ENCODE data around the gene CTTN.

CTTN gene

DNA sequence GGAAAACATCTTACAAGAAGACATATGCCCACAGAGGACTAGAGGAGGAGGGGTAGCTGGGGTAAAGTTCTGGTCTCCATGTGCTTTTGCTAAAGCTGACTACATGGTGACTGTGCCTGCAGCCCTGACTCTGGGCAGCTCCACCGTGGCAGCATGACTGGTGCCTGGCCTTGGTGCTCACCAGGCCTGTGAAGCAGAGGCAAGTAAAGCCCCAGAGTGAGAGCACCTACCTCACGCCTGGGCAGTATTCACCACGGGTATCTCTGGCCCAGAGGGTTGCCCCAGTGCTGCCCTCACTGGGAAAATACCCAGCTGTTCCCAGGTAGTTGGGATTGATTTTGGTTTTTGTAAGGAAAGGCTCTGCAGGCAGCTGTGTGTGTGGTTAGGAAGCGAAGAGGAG is 78.3 kb downstream of the CTTN start:
- no peak for TF ChIP-seq TAF1 (IDR thresholded peaks at IDR 0.05; ENCODE audit: borderline replicate concordance, insufficient read depth, low read length)

DNA sequence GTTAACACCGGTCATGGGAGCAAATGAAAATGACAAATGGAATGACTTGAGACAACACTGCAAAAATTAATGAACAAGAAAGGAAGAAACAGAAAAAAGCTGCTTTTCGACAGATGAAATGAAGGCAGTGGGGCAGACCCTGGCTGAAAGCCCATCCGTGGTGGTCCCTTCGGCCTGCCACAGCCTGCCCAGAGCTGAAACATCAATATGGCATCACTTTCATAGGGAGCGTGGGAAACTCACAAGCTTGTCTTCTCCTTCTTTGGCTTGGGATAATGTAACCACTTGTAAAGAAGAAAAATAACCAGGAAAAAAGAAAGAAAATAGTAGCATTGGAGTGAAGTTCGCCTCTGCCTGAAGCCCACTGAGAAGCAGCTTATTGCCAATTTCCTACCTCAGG is 78.8 kb downstream of the CTTN start:
- TF ChIP-seq FOXP2 (optimal IDR thresholded peaks at IDR 0.05; ENCODE audit: borderline replicate concordance, extremely low read depth, extremely low read length, insufficient read depth) = no peak
- no peak for TF ChIP-seq TAF1 (IDR thresholded peaks at IDR 0.05; ENCODE audit: borderline replicate concordance, insufficient read depth, low read length)
- no peak for TF ChIP-seq SIN3A (IDR thresholded peaks at IDR 0.05; ENCODE audit: borderline replicate concordance, insufficient read depth, low read length)
- TF ChIP-seq POLR2AphosphoS5 (IDR thresholded peaks at IDR 0.05; ENCODE audit: low read depth, low read length) = no peak
- TF ChIP-seq, protein P1, sequence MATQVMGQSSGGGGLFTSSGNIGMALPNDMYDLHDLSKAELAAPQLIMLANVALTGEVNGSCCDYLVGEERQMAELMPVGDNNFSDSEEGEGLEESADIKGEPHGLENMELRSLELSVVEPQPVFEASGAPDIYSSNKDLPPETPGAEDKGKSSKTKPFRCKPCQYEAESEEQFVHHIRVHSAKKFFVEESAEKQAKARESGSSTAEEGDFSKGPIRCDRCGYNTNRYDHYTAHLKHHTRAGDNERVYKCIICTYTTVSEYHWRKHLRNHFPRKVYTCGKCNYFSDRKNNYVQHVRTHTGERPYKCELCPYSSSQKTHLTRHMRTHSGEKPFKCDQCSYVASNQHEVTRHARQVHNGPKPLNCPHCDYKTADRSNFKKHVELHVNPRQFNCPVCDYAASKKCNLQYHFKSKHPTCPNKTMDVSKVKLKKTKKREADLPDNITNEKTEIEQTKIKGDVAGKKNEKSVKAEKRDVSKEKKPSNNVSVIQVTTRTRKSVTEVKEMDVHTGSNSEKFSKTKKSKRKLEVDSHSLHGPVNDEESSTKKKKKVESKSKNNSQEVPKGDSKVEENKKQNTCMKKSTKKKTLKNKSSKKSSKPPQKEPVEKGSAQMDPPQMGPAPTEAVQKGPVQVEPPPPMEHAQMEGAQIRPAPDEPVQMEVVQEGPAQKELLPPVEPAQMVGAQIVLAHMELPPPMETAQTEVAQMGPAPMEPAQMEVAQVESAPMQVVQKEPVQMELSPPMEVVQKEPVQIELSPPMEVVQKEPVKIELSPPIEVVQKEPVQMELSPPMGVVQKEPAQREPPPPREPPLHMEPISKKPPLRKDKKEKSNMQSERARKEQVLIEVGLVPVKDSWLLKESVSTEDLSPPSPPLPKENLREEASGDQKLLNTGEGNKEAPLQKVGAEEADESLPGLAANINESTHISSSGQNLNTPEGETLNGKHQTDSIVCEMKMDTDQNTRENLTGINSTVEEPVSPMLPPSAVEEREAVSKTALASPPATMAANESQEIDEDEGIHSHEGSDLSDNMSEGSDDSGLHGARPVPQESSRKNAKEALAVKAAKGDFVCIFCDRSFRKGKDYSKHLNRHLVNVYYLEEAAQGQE (IDR thresholded peaks at IDR 0.05; ENCODE audit: insufficient read depth in 1 of 2, low read depth in 2 of 2, low read length in 2 of 2) = no peak

DNA sequence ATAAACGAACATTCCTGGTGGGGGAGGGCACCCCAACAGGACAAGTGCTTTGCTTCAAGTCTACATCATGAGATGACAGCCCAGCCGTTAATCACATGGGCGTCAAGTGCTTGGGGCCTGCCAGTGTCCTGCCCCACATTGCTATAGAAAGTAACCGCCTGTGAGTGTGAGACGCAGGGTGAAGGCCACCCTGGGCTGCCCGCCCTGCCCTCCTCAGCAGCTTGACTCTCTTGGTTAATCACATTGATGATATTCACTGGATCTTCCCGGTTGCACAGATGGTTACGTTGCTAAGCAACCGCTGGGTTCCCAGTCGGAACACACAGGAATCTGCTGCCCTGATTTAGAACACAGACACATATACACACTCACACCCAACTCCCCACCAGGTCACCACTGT is 79.3 kb downstream of the CTTN start:
- no peak for TF ChIP-seq SIN3A (IDR thresholded peaks at IDR 0.05; ENCODE audit: borderline replicate concordance, insufficient read depth, low read length)
- no peak for TF ChIP-seq FOXP2 (optimal IDR thresholded peaks at IDR 0.05; ENCODE audit: borderline replicate concordance, extremely low read depth, extremely low read length, insufficient read depth)
- no peak for TF ChIP-seq TAF1 (IDR thresholded peaks at IDR 0.05; ENCODE audit: borderline replicate concordance, insufficient read depth, low read length)
- no peak for TF ChIP-seq POLR2AphosphoS5 (IDR thresholded peaks at IDR 0.05; ENCODE audit: low read depth, low read length)
- TF ChIP-seq, protein P1 (IDR thresholded peaks at IDR 0.05; ENCODE audit: insufficient read depth in 1 of 2, low read depth in 2 of 2, low read length in 2 of 2) = no peak

DNA sequence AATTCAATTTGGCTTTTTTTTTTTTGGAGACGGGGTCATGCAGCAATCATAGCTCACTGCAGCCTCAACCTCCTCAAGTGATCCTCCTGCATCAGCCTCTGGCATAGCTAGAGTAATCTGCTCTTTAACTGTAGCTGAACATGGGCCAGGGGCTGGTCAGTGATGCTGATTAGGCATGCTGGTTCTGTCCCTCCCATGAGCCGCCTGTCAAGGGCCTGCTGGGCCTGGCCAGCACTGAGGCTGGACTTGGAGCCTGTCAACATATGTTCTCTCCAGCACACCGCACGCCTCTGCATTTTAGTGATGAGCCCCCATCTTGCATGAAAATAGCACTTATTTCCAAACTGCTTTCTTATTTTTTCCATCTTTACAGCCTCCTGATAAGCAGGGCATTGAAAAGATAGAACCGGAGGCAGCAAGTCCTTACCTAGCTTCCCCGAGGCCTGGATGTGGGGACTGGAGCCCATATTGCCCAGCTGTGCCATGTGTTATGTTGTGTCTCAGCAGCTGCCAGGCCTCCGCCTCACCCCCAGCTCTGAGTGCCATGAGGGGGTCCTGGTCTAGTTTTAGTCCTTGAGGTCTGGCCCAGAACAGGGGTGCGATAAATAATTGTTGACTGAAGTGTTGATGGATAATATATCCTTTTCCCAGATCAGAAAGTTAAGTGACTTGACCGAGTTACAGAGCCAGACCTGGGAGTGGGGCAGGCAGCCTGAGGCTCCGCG is 80.0 kb downstream of the CTTN start:
- no peak for TF ChIP-seq POLR2AphosphoS5 (IDR thresholded peaks at IDR 0.05; ENCODE audit: low read depth, low read length)
- TF ChIP-seq, protein P1 (IDR thresholded peaks at IDR 0.05; ENCODE audit: insufficient read depth in 1 of 2, low read depth in 2 of 2, low read length in 2 of 2) = no peak
- no peak for TF ChIP-seq TAF1 (IDR thresholded peaks at IDR 0.05; ENCODE audit: borderline replicate concordance, insufficient read depth, low read length)
- TF ChIP-seq FOXP2 (optimal IDR thresholded peaks at IDR 0.05; ENCODE audit: borderline replicate concordance, extremely low read depth, extremely low read length, insufficient read depth) = no peak
- no peak for TF ChIP-seq SIN3A (IDR thresholded peaks at IDR 0.05; ENCODE audit: borderline replicate concordance, insufficient read depth, low read length)

DNA sequence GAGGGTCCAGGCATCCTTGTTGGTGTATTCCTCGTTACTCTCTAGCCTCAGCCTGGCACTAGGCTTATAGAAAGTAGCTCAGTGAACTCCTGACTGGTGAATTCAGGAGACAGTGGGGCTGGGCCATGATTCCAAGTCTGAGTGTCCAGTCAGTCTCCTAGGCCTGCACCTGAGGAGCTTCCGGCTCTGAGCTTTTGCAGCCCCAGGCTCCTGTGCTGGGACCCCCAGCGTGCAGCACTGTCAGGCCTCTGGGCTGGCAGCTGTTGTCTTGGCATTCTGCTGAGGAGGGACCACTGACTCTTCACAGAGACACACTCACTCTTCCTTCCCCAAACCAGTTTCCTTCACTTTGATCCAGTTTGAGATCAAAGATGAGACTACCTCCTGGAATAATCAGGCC is 82.4 kb downstream of the CTTN start:
- TF ChIP-seq SIN3A (IDR thresholded peaks at IDR 0.05; ENCODE audit: borderline replicate concordance, insufficient read depth, low read length) (no peak), TAF1 (IDR thresholded peaks at IDR 0.05; ENCODE audit: borderline replicate concordance, insufficient read depth, low read length) (no peak), POLR2AphosphoS5 (IDR thresholded peaks at IDR 0.05; ENCODE audit: low read depth, low read length) (no peak)
- TF ChIP-seq, protein P1 (IDR thresholded peaks at IDR 0.05; ENCODE audit: insufficient read depth in 1 of 2, low read depth in 2 of 2, low read length in 2 of 2) = no peak
